ENCODE results near the gene CIITA.
A peak's percentile ranks its signal among the peaks of the same experiment; 100 is the strongest.
"Not testable (repeated sequence)": the region's sequence is repeated elsewhere in the genome, so short reads cannot be mapped to it uniquely, and the experiment has no call there.

Gene CIITA

GRCh38 chr16:10957771-10958482 is 80.9 kb downstream of the CIITA start:
- no peak for DNase-seq

GRCh38 chr16:10959161-10959560 is 82.2 kb downstream of the CIITA start:
- no peak for DNase-seq

GRCh38 chr16:10961231-10961630 is 84.2 kb downstream of the CIITA start:
- no peak for DNase-seq

GRCh38 chr16:10964039-10964890 is 87.3 kb downstream of the CIITA start:
- DNase-seq = peak; percentile 89

- peak; percentile 70 for DNase-seq
These were observed 87.9 kb downstream of the CIITA start for GRCh38 chr16:10964891-10965326.

- DNase-seq = no peak
These were observed 88.5 kb downstream of the CIITA start for GRCh38 chr16:10965440-10966061.

GRCh38 chr16:10966129-10966528 is 89.1 kb downstream of the CIITA start:
- no peak for DNase-seq

GRCh38 chr16:10966559-10966958 is 89.6 kb downstream of the CIITA start:
- not testable (repeated sequence) for DNase-seq

- no peak for DNase-seq
These were observed 91.0 kb downstream of the CIITA start for GRCh38 chr16:10967986-10968385.

GRCh38 chr16:10968498-10968897 is 91.5 kb downstream of the CIITA start:
- DNase-seq = no peak

- no peak for DNase-seq
These were observed 92.6 kb downstream of the CIITA start for GRCh38 chr16:10969615-10970014.

GRCh38 chr16:10970065-10970464 is 93.1 kb downstream of the CIITA start:
- DNase-seq = no peak

GRCh38 chr16:10971560-10971961 is 94.6 kb downstream of the CIITA start:
- DNase-seq = peak; percentile 56

GRCh38 chr16:10972108-10972818 is 95.3 kb downstream of the CIITA start:
- no peak for DNase-seq

- no peak for DNase-seq
These were observed 95.9 kb downstream of the CIITA start for GRCh38 chr16:10972819-10973464.

- no peak for DNase-seq
These were observed 99.6 kb downstream of the CIITA start for GRCh38 chr16:10976634-10977033.

- no peak for DNase-seq
These were observed 101.1 kb downstream of the CIITA start for GRCh38 chr16:10978124-10978523.

- no peak for DNase-seq
These were observed 102.0 kb downstream of the CIITA start for GRCh38 chr16:10978871-10979446.

GRCh38 chr16:10979717-10980601 is 103.0 kb downstream of the CIITA start:
- DNase-seq = no peak

GRCh38 chr16:10980813-10981212 is 103.8 kb downstream of the CIITA start:
- DNase-seq = no peak

- DNase-seq = peak; percentile 37
These were observed 104.8 kb downstream of the CIITA start for GRCh38 chr16:10981697-10982216.
